Measurements from ENCODE around the gene NPTX2. TPM values are rescaled to one million over a fixed set of nuclear protein-coding genes. Genes with fewer than 3 reads are reported as not detected.

Gene NPTX2
- total and polyA plus RNA-seq, 9 donors = 7.3 to 18.7 (median 9.7) TPM

- no peak for DNase-seq
- no peaks in the 10 kb centered on the region for H3K36me3 ChIP-seq (ENCODE audit: control insufficient read depth, insufficient read depth, low read length)
- H3K27ac ChIP-seq (ENCODE audit: low read length) = no peak overlapping the region
- H3K4me1 ChIP-seq (ENCODE audit: control insufficient read depth, insufficient read depth, low read length) = no peaks in the 10 kb centered on the region
- H3K4me3 ChIP-seq (ENCODE audit: low read length) = no peak overlapping the region
- no peaks in the 10 kb centered on the region for H3K27me3 ChIP-seq (ENCODE audit: control insufficient read depth, insufficient read depth, low read length)
- H3K9me3 ChIP-seq (replicated peaks; ENCODE audit: control insufficient read depth, low read depth, low read length) = no peaks in the 10 kb centered on the region
These were observed 32.3 kb upstream of the NPTX2 start for GRCh38 chr7:98584830-98585229.

GRCh38 chr7:98591926-98592325 lies 25.2 kb upstream of the NPTX2 start:
- peaks cover 2% of the 10 kb centered on the region for H3K27me3 ChIP-seq (ENCODE audit: control insufficient read depth, insufficient read depth, low read length)
- H3K27ac ChIP-seq (ENCODE audit: low read length) = no peak overlapping the region
- no peak overlapping the region for H3K4me3 ChIP-seq (ENCODE audit: low read length)
- H3K36me3 ChIP-seq (ENCODE audit: control insufficient read depth, insufficient read depth, low read length) = no peaks in the 10 kb centered on the region
- DNase-seq = no peak
- WGBS (ENCODE audit: insufficient coverage) = 69% methylated on average over 5 of the region's 7 CpGs
- H3K4me1 ChIP-seq (ENCODE audit: control insufficient read depth, insufficient read depth, low read length) = no peaks in the 10 kb centered on the region
- H3K9me3 ChIP-seq (replicated peaks; ENCODE audit: control insufficient read depth, low read depth, low read length) = no peaks in the 10 kb centered on the region

GRCh38 chr7:98594348-98594747 lies 22.7 kb upstream of the NPTX2 start:
- H3K27me3 ChIP-seq (ENCODE audit: control insufficient read depth, insufficient read depth, low read length) = peaks cover 2% of the 10 kb centered on the region
- H3K27ac ChIP-seq (ENCODE audit: low read length) = no peak overlapping the region
- H3K4me1 ChIP-seq (ENCODE audit: control insufficient read depth, insufficient read depth, low read length) = no peaks in the 10 kb centered on the region
- 63% methylated on average over 3 of the region's 4 CpGs for WGBS (ENCODE audit: insufficient coverage)
- no peak overlapping the region for H3K4me3 ChIP-seq (ENCODE audit: low read length)
- no peaks in the 10 kb centered on the region for H3K9me3 ChIP-seq (replicated peaks; ENCODE audit: control insufficient read depth, low read depth, low read length)
- no peaks in the 10 kb centered on the region for H3K36me3 ChIP-seq (ENCODE audit: control insufficient read depth, insufficient read depth, low read length)
- no peak for DNase-seq

GRCh38 chr7:98594787-98595186 lies 22.3 kb upstream of the NPTX2 start:
- peaks cover 2% of the 10 kb centered on the region for H3K27me3 ChIP-seq (ENCODE audit: control insufficient read depth, insufficient read depth, low read length)
- no peak overlapping the region for H3K4me3 ChIP-seq (ENCODE audit: low read length)
- no peaks in the 10 kb centered on the region for H3K9me3 ChIP-seq (replicated peaks; ENCODE audit: control insufficient read depth, low read depth, low read length)
- no peaks in the 10 kb centered on the region for H3K36me3 ChIP-seq (ENCODE audit: control insufficient read depth, insufficient read depth, low read length)
- no peak overlapping the region for H3K27ac ChIP-seq (ENCODE audit: low read length)
- no peak for DNase-seq
- 67% methylated on average over 3 of the region's 5 CpGs for WGBS (ENCODE audit: insufficient coverage)
- H3K4me1 ChIP-seq (ENCODE audit: control insufficient read depth, insufficient read depth, low read length) = no peaks in the 10 kb centered on the region

DNA sequence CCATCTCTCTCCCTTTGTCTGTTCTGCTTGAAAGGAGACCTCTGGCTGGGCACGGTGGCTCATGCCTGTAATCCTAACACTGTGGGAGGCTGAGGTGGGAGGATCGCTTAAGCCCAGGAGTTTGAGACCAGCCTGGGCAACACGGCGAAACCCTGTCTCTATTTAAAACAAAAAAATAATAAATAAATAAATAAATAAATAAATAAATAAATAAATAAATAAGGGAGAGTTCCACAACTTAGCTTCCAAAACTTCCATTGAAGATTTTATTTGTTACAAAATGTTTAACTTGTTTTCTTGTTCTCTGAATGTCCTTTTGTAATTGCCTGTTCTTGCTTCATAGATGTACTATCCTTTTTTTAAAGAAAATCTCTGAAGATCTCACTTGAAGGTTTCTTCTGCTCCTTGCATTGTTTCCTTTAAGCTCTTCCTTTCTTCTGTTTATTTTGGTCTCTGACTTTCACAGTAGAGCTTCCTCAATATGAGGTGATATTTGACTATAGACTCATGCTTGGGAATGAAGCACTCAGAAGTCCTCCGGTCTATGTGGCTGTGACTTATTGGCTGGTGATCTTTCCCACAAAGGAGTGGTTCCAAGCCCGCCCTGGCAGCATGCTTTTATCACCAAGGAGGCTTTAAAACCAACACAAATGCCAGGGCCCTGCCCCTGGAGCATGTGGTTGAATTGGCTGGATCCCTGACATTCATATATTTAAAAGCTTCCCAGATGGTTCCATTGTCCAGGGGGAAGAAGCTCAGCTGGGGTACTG lies 18.1 kb upstream of the NPTX2 start:
- no peaks in the 10 kb centered on the region for H3K9me3 ChIP-seq (replicated peaks; ENCODE audit: control insufficient read depth, low read depth, low read length)
- no peaks in the 10 kb centered on the region for H3K36me3 ChIP-seq (ENCODE audit: control insufficient read depth, insufficient read depth, low read length)
- DNase-seq = no peak
- WGBS (ENCODE audit: insufficient coverage) = no CpG with 5 or more reads among the region's 6 CpGs
- H3K4me3 ChIP-seq (ENCODE audit: low read length) = no peak overlapping the region
- no peak overlapping the region for H3K27ac ChIP-seq (ENCODE audit: low read length)
- no peaks in the 10 kb centered on the region for H3K4me1 ChIP-seq (ENCODE audit: control insufficient read depth, insufficient read depth, low read length)
- peaks cover 2% of the 10 kb centered on the region for H3K27me3 ChIP-seq (ENCODE audit: control insufficient read depth, insufficient read depth, low read length)

DNA sequence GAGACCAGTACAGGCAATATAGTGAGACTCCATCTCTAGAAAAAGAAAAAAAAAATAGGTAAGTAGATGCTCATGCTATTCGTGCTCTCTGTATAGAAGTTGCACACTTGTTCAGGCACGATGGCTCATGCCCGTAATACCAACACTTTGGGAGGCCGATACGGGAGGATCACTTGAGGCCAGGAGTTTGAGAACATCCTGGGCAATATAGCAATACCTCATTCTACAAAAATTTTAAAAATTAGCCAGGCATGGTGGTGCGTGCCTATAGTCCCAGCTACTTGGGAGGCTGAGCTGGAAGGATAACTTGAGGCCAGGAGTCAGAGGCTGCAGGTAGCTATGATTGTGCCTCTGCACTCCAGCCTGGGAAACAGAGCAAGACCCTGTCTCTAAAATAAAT lies 17.2 kb upstream of the NPTX2 start:
- peaks cover 2% of the 10 kb centered on the region for H3K27me3 ChIP-seq (ENCODE audit: control insufficient read depth, insufficient read depth, low read length)
- no peak overlapping the region for H3K4me3 ChIP-seq (ENCODE audit: low read length)
- H3K27ac ChIP-seq (ENCODE audit: low read length) = no peak overlapping the region
- WGBS (ENCODE audit: insufficient coverage) = 80% methylated on average over 1 of the region's 6 CpGs
- H3K36me3 ChIP-seq (ENCODE audit: control insufficient read depth, insufficient read depth, low read length) = no peaks in the 10 kb centered on the region
- H3K4me1 ChIP-seq (ENCODE audit: control insufficient read depth, insufficient read depth, low read length) = no peaks in the 10 kb centered on the region
- no peak for DNase-seq
- H3K9me3 ChIP-seq (replicated peaks; ENCODE audit: control insufficient read depth, low read depth, low read length) = no peaks in the 10 kb centered on the region

DNA sequence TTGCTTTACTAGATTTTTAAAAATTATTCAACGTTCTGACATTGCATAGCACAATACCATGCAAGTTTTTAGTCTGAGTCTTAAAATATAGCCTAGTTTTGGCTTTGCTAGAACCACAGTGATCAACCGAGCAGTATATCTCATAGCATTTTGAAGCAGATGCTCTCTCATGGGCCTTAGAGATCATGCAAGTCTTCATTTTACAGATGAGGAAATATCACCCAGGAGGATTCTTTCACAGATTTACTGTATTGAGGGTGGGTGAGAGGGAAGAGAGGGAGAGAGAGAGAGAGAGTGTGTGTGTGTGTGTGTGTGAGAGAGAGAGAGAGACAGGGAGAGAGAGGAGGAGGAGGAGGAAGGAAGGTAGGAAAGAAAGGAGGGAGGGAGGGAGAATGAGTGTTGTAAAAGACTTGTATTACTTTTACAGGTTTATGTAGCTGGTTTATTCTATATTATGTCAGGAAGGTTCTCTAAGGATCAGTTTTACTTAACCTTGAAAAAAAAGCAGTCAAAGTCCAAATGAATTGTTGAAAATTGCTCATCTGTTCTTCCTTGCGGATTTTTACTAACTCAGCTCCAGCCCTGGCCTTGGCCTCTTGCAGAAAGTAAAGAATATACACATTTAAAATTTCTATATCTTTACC lies 14.2 kb upstream of the NPTX2 start:
- H3K27me3 ChIP-seq (ENCODE audit: control insufficient read depth, insufficient read depth, low read length) = peaks cover 2% of the 10 kb centered on the region
- H3K4me3 ChIP-seq (ENCODE audit: low read length) = no peak overlapping the region
- WGBS (ENCODE audit: insufficient coverage) = 43% methylated on average over 1 of the region's 3 CpGs
- no peaks in the 10 kb centered on the region for H3K36me3 ChIP-seq (ENCODE audit: control insufficient read depth, insufficient read depth, low read length)
- H3K27ac ChIP-seq (ENCODE audit: low read length) = no peak overlapping the region
- DNase-seq = no peak
- no peaks in the 10 kb centered on the region for H3K4me1 ChIP-seq (ENCODE audit: control insufficient read depth, insufficient read depth, low read length)
- H3K9me3 ChIP-seq (replicated peaks; ENCODE audit: control insufficient read depth, low read depth, low read length) = no peaks in the 10 kb centered on the region

- 0% methylated on average over 1 of the region's 3 CpGs for WGBS (ENCODE audit: insufficient coverage)
- Histone ChIP-seq H3K4me3 (ENCODE audit: low read length) (no peak overlapping the region), H3K27ac (ENCODE audit: low read length) (no peak overlapping the region), H3K27me3 (ENCODE audit: control insufficient read depth, insufficient read depth, low read length) (peaks cover 2% of the 10 kb centered on the region), H3K9me3 (replicated peaks; ENCODE audit: control insufficient read depth, low read depth, low read length) (no peaks in the 10 kb centered on the region), H3K36me3 (ENCODE audit: control insufficient read depth, insufficient read depth, low read length) (no peaks in the 10 kb centered on the region), H3K4me1 (ENCODE audit: control insufficient read depth, insufficient read depth, low read length) (no peaks in the 10 kb centered on the region)
- DNase-seq = no peak
These were observed 13.7 kb upstream of the NPTX2 start for GRCh38 chr7:98603399-98603788.

DNA sequence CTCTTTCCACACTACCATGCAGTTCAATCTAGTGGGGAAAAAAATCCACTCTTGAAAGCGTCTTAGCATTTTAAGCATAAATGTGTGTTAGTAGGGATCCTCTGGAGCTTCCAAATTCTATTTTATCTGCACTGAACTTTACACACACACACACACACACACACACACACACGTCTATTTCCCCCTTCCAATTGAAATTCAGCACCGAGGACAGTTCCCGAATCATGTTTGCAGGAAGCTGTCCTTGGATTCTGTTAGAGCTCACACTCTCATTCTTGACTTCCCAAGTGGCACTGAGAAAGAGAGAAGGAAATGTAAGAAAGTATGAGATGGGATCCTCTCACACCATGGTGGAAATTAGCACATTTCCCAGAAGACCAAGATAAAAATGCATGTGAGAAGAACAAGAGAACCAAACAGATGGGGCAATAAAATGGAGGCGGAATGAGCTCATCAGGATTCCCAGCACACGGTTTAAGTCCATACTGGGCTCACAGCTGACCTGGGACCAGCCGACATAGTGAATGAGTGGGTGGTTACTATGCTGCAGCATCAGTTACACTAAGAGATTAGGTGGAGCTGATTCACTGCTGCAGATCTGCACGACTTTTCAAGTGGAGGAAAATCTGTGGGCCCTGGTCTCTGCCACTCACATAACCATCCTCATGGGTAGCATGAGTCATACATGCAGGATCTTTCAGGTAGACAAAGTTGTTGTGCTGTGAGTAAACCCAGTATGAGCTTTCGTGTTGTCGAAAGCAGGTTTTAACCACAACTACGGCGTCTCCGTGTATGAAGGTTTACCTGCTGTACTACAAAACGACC lies 3.3 kb upstream of the NPTX2 start:
- H3K36me3 ChIP-seq (ENCODE audit: control insufficient read depth, insufficient read depth, low read length) = no peaks in the 10 kb centered on the region
- 65% methylated on average over 9 of the region's 14 CpGs for WGBS (ENCODE audit: insufficient coverage)
- H3K4me3 ChIP-seq (ENCODE audit: low read length) = no peak overlapping the region
- DNase-seq = peak; percentile 78
- H3K4me1 ChIP-seq (ENCODE audit: control insufficient read depth, insufficient read depth, low read length) = peaks cover 12% of the 10 kb centered on the region
- no peaks in the 10 kb centered on the region for H3K9me3 ChIP-seq (replicated peaks; ENCODE audit: control insufficient read depth, low read depth, low read length)
- H3K27ac ChIP-seq (ENCODE audit: low read length) = no peak overlapping the region
- H3K27me3 ChIP-seq (ENCODE audit: control insufficient read depth, insufficient read depth, low read length) = peaks cover 19% of the 10 kb centered on the region

DNA sequence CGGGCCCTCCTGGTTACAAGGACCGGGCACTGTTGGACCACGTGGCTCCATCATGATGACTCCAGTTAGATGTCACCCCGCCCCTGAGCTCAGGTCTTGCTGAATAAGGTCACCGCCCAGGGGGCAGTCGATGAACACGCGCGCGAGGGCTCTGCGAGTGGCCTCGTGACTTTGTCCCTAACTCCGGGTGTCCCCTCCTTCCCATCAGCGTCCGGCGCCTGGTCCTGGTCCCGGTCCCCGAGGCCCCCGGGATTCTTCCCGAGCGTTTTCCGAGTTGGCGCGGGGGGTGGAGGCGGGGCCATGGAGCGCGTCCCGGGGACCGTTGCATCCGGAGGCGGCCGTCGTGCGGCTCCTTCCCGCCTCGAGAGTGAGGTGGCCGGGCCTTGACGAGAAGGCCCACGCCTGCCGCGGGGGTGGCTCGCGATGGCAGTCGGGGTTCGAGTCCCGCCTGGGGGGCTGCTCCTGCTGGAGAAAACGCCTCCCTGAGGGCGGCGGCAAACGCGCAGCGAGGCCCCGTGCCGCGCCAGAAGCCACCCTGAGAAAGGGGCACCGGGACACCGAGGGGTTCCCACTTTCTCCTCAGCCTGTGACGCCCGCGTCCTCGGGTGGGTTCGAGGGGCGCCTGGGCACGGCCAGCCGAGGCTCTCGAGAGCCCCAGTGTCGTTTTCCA lies 569 bp upstream of the NPTX2 start:
- WGBS (ENCODE audit: insufficient coverage) = 3% methylated on average over 67 of the region's 67 CpGs
- Histone ChIP-seq H3K27me3 (ENCODE audit: control insufficient read depth, insufficient read depth, low read length) (peaks cover 41% of the 10 kb centered on the region), H3K36me3 (ENCODE audit: control insufficient read depth, insufficient read depth, low read length) (no peaks in the 10 kb centered on the region), H3K27ac (ENCODE audit: low read length) (no peak overlapping the region), H3K9me3 (replicated peaks; ENCODE audit: control insufficient read depth, low read depth, low read length) (no peaks in the 10 kb centered on the region), H3K4me1 (ENCODE audit: control insufficient read depth, insufficient read depth, low read length) (peaks cover 14% of the 10 kb centered on the region), H3K4me3 (ENCODE audit: low read length) (no peak overlapping the region)
- DNase-seq = no peak
